Activated CD4-positive, alpha-beta T cell treated with anti-CD3 and anti-CD28 coated beads for 24 hours (primary cell): Measurements from ENCODE around the gene EYS.

Source experiments
- DNase-seq, 2 donors: peaks; one replicate each; pipeline ENCODE4 v3.0.0-alpha.2; 2020; ENCODE audit warnings: low read depth in 2 of 2

EYS gene

DNA sequence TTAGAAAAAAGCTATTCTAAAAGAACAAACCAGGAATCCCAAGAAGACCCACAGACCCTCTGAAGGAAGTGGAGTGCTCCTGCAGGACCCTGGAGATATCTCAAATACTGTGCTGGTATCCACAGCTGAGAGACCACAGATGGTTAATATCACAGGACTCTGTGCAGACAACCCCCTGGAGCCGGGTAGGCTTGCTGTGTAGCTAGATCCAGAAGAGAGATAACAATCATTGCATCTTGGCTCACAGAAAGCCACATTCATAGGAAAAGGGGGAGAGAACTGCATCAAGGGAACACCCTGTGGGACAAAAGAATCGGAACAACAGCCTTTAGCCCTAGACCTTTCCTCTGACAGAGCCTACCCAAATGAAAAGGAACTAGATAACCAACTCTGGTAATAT lies 1381.9 kb downstream of the EYS start:
- no peak for DNase-seq

DNA sequence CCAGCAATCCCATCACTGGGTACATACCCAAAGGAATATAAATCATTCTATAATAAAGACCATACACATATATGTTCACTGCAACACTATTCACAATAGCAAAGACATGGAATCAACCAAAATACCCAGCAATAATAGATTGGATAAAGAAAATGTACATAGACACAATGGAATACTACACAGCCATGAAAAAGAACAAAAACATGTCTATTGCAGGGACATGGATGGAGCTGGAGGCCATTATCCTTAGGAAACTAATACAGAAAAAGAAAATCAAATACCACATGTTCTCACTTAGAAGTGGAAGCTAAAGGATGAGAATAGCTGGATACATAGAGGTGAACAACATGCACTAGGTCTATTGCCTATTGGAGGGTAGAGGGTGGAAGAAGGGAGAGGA lies 1396.8 kb downstream of the EYS start:
- no peak for DNase-seq

DNA sequence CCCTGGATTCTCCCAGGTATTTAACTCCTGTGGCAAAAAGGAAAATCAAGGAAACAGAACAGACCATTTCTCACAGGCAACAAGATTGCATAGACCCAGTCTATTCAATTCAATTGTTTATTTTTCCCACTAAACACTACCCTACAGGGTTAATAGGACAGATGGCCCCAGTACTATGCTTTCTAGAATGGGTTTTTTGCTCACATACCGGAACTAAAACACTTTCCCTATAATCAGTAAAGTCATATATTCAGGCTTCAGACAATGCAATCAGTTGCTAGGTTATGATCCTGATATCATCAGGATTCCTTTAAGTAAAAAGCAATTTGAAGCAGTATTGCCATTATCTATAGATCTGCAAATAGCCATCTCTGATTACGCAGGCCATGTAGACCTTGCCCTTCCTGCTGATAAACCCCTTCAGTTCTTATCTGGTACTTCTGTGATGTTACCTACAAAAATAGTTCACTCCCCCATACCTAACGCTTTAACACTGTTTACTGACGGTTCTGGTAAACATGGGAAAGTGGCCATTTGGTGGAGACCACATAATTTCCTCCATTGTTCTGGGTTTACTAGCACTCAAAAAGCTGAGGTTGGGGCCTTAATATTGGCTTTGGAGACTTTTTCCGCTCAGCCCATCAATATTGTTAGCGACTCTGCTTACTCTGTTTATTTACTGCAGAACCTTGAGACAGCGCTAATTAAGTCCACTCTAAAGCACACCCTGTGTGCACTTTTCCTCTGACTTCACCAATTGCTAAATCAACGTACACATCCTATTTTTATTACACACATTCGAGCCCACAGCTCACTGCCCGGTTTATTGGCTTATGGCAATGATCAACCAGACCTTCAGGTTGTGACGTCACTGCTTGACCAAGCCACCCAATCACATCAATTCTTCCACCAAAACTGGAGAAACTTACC lies 1405.5 kb downstream of the EYS start:
- no peak for DNase-seq

DNA sequence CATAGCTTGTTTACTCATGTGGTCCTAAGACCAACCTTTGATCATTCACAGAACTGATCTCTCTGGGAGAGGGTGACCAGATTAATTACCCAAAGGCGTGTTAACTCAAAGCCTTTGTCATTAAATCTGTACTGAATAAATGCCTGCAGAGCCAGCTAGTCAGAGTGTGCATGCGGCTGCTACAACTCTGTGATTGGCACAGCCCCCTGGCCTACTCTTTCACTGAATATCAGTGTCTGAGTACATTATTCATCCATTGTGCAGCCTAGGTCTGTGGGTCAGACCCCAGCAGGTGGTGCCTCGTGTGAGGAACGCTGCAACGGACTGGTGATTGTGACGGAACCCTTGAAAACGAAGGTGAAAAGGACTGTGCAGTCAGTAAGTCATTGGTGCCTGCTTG lies 1407.8 kb downstream of the EYS start:
- no peak for DNase-seq

DNA sequence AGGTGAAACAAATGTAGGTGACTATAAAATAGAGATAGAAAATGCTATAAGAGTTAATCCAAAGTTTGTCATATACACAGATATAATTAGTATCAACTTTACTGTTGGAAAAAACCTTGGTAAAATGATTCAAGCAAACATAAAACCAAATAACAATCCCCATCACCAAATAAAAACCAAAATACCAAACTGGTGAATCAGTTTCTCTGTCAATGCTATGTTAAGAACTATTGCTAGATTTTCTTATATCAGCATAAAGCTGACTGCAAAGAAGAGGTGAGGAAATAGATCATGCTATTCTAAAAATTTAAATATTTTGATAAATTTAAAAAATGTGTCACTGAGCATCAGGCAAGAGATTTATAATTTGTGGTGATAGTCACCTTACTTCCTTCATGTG lies 1413.0 kb downstream of the EYS start:
- DNase-seq = no peak

DNA sequence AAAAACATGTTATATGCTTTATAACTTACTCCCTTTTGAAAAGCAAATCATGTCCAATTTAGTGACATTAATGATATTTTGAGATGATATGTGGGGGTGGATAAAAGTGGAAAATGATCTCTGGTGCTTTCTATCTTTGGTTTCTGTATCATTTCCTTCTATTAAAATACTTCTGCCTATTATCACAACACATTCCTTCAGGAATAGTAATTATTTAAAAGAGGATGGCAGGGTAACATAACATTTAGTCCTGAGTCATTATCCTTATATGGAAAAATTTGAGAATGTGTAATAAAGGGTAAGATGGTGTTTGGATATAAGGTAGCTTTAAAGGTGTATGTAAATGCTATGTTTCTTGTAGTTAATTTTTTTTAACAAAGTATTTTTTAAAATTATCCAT lies 1413.7 kb downstream of the EYS start:
- no peak for DNase-seq

DNA sequence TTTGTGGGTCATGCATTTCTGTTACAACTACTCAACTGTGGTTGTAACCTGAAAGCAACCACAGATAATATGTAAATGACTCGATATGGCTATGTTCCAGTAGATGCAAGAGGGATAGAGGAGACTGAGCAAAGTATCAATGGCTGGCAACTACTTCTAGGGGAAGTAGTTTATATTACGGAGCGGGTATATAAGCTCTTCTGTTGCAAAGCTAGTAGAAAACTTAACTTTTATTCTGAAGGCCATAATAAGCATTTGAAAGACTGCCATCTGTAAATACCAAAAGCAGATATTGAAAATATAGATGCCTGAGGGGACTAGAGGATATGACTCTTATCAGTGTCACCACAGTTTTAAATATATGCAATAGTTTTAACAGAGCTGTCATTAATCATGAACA lies 1416.2 kb downstream of the EYS start:
- DNase-seq = no peak

DNA sequence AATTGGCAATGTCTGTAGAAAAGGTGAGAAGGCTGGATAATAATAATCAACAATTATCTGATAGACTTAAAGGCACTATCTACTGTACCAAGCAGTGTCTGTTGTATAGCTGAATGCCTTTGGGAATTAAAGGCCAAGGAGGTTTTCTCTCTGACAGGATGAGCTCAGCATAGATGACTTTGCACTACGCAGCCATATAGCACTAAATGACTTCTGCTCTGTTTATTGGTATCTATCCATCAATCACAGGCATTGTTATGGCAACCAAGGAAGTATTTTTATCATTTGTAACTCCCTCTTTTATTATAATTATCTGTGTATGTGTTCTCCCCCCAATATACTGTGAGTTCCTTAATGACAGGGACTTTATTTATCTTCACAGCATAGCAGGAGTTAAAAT lies 1417.1 kb downstream of the EYS start:
- no peak for DNase-seq

DNA sequence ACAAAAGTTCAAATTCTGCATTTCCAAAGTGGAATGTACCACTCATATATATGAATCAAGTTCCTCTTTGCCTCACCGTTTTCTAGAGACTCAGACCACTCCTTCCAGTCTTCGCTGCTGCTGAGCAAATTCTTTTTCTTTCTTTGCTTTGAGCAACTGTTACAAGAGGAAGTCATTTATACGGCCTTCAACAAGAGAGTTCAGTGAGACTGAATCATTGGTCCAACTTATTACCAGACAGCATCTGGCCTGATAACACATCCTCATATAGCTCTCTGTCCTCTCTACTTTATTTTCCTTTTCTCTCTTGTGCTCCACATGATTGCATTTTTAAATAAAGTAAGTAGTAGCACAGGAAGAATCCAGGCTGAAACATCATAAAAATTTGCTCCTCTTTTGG lies 1418.7 kb downstream of the EYS start:
- no peak for DNase-seq

DNA sequence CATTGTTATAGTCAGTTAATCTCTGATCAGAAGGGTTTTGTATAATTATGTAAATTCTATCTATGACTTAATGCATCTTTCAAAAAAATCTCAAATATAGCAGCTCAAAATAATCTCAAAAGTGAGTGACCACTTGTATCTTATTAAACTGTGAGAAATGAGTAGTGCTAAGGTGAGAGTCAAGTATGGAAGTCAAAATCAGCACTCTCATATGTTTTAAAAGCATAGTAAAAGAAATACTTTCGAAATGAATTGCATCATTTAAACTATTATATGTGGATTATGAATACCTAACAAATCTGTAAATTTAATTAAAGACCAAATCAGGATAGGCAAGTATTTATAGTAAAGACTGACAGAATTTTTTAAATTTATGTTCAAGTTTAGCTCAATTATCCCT lies 1425.9 kb downstream of the EYS start:
- no peak for DNase-seq

DNA sequence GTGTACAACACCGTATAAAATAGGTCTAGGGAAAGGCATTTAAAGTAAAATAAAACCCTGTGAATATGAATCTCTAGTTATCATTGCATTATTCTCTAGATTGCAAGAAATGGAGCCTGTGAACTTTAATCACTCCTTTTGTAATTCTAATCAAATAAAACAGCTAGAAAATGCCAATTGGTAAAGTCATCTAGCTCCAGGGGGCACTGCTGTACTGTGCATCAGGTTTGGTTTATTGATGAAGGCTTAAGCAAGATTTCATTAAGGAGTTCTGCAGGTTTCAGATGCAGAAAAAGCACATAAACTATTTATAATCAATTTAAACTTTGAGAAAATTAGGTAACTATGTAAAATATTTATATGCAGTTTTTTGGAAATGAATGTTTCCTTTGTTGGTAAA lies 1426.5 kb downstream of the EYS start:
- no peak for DNase-seq

DNA sequence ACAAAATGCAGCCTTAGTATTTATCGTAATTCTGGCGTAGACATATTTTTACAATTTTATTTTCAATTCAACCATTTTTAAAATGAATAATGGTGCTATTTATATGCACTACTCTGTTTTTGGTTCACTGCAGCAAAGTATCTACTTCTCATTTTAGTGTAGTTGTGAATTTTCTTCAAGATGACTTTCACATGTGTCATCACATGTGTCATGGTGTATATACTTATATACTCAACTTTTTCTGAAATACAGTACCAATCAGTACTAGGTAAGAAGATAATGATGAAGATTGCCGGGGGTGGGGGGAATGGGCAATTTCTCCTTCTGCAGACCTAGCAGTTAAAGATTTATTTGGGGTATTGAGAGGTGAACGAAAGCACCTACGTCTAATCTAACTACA lies 1436.9 kb downstream of the EYS start:
- no peak for DNase-seq

DNA sequence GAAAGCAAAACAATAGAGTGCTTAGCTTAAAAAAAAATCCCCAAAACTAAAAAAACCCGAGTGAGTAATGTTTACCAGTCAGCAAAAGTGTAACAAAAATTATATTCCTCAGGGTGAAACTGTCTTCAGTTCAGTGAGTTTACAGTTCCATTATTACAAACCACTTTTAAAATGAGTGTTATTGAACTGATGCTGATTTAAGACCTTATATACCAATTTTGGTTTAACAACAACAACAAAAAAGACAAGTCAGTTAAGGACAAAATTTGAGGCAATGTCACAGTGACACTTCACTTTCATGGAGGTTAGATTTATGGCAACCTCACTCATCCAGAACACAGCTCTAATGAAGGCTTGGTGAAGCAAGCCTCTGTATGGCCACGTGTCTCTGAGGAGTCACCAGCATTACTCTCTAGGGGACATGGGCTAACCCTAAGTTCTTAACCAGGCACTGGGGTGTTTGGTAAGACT lies 1440.6 kb downstream of the EYS start:
- no peak for DNase-seq

DNA sequence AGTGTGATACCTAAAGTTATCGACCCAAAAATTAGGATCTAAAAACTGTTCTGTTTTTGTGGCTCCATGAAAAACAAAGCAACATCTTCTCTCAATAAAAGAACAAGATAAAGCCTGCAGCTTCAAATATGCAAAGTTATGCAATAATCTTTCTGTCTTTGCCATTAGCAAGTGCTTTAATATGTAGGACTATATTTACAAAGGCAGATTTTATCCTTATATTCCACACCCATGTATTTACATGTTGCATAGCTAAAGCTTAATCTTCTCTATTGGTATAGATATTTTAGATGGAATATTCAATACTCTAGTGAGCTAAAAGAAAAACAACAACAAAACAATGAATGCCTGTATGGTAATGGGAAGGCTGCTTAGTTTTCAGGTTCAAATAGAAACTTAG lies 1443.2 kb downstream of the EYS start:
- DNase-seq = no peak

DNA sequence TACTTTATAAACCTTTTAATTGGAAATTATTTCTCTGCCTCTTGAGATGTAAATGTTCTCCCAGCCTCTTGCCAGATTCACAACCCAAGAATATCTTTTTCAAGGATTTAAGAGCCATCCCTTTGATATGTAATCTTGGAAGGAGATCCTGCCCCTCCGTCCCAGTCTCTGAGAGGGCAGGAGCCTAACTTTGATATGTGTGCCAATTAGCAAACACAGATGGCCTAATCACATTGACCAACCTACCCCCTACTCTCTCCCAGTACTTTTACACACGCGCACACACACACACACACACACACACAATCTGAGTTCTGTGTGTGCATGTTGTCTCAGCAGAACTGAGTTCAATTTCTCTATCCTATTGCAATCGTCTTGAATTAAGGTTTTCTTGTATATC lies 1447.7 kb downstream of the EYS start:
- DNase-seq = no peak

DNA sequence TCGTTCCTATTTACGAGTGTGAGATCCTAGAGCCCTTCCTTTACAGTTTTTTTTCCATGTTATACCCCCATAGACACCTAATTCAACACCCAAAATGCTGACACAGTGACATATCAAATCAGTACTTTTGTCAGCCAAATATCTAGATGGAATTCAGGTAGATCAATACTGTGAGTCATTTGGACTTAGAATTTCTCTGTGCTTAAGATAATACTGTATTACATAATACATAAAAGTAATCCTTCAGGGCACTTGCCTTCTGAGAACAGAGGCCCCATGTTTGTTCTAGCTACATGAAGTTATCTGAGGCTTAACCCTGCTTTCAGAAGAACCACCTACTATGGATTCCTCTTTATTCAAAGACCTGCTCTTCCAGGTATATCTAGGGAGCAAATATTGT lies 1448.3 kb downstream of the EYS start:
- DNase-seq = no peak

DNA sequence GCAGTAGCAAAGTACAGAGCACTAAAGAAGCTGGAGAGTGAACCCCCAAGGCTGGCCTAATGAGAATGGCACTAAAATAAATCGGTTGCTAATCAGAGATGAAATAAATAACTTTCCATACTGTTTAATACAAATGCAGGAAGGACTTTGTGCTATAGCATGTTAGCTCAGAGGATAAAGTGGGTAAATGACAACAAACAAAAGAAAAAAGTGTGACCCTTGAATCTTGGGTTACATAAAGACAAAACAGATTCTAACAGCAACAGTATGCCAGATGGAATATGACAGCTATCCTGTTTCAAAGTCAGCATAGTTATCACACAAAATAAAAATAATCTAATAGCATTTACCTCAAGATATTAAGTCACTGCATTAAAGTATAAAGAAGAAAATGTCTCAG lies 1448.7 kb downstream of the EYS start:
- no peak for DNase-seq

DNA sequence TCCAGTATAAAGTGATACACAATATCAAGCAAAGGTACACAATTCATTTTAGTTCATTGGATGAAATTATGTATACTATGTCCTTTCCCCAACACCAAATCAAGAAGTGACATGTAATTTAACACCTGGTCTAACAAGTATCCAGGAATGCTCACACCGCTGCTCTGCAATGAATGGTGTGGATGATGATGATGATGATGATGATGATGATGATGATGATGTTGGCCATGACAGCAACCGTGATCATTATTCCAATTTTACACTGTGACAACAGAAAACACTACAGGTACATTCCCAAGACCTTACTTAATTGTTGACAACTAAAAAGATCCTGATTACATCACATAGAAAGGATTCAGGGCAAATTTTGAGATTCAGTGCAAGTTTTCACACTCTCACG lies 1449.4 kb downstream of the EYS start:
- no peak for DNase-seq

DNA sequence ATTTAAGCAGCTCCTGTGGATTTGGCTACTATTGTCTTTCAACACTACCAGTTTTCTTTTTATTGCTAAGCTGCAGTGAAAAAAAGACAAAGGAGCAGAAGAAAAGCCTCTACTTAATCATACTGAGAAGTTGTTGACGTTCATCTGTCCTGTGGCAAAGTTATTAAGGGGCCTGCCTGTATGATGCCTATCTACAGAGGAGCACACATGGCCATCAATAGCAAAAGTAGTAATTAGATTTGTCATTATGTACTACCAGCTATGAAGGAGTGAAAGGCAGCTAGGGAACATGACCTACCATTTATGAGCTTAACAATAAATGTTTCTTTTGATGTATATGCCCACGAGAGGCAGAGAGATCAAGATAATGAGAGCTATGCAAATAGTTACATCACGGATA lies 1450.5 kb downstream of the EYS start:
- no peak for DNase-seq

DNA sequence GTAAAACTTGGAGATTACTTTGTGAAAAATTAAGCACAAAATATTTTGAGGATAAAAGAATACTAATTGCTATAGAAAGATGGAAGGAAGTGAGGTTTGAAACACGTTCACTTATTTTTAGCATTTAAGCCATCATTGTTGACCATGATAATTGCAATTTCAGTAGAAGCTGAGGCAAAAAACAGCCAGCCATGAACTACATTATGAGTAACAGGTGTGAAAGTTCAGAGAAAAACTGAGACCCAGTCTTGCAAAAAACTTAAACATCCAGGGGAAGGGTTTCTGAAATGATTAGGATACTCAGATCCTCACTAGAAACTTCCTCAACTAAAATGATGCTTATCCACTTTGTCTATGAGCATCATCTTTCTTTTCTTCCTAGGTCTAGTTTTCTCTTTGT lies 1452.0 kb downstream of the EYS start:
- DNase-seq = no peak

DNA sequence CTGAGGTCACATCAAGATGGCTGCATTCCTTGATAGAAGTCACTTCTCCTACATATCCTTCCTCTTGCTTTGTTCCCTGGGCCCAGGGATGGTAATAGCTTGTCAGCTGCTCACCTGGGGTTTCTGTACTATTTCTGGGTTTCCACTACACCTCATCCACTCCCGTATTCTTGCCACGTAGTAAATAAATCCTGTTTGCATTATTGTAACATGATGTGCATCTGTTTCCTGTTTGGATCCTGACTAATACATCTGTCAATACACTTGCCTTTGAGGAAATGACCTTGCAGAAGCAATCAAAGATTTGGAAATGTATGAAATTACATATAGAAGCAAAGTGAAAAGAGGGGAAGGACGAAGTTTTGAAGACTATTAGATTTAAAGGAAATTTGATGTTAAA lies 1452.5 kb downstream of the EYS start:
- no peak for DNase-seq

DNA sequence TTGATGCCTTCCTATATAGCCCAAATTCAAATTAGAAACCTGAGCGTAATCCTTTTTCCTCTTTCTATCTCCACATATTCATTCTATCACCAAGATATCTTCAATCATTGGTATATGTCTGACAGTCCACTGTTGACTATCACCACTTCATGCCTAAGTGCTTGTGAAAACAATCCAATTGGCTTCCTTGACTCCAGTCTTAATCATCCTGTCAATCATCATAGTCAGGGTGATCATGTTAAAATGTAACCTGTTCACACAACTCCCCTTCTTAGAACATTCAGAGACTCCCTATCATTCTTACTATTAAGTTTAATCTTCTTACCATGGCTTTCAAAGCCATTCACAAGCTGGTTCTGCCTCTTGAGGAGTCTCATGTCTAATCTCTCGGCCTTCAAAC lies 1454.8 kb downstream of the EYS start:
- no peak for DNase-seq

DNA sequence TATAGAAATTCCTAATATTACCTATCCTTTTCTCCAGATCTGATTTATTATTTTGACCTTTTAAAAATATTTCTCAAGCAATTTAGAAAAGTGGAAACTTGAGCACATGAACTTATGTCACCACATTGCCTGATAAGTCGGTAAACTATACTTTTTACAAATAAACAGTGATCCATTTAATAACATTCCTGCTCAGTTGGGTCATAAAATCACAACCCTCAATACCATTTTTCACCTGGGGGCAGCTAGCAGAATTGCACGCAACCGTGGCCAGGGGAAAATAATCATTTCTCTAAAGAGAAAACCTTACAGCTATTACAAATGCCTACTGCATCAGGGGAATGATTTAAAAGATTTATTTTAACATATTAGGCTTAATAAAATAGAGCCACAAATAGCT lies 1456.9 kb downstream of the EYS start:
- no peak for DNase-seq

DNA sequence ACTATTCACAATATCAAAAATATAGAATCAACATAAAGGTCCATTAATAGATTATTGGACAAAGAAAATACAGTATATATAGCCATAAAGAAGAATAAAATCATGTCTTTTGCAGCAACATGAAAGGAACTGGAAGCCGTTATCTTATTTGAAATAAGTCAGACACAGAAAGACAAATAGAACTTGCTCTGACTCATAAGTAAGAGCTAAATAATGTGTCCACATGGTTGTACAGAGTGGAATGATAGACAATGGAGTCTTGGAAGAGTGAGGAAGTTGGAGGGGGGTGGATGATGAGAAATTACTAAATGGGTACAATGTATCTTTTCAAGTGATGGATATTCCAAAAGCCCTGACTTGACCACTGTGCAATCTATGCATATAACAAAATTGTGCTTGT lies 1457.9 kb downstream of the EYS start:
- no peak for DNase-seq
